Measurements from ENCODE around the gene KRT35.

- TF ChIP-seq POLR2A (IDR thresholded peaks at IDR 0.05; ENCODE audit: low read length), result no peak
- TF ChIP-seq GATA1 (IDR thresholded peaks at IDR 0.05; ENCODE audit: low read depth, low read length), result no peak
These were observed 48.6 kb upstream of the KRT35 start for GRCh38 chr17:41529491-41529915.
